Measurements from ENCODE around the gene C22orf39. TPM values are rescaled to one million over a fixed set of nuclear protein-coding genes. Genes with fewer than 3 reads are reported as not detected.

The C22orf39 gene
- total RNA-seq, 6 experiments from 2014 or later: 11.2 to 12.7 (median 12.2) TPM

- DNase-seq: no peak
- Mint-ChIP-seq H3K27me3 (ENCODE audit: insufficient read depth) (no peaks in the 10 kb centered on the region; the same call in 1 of the 2 replicates), H3K4me3 (no peak overlapping the region), H3K9me3 (no peaks in the 10 kb centered on the region), H3K4me1 (ENCODE audit: low read depth) (peaks cover 16% of the 10 kb centered on the region), H3K27ac (no peak overlapping the region), H3K36me3 (ENCODE audit: low read depth) (peaks cover 48% of the 10 kb centered on the region)
- no peak for TF ChIP-seq CTCF (IDR thresholded peaks at IDR 0.05)
These were observed 9.0 kb upstream of the C22orf39 start for GRCh38 chr22:19456541-19456940.

DNA sequence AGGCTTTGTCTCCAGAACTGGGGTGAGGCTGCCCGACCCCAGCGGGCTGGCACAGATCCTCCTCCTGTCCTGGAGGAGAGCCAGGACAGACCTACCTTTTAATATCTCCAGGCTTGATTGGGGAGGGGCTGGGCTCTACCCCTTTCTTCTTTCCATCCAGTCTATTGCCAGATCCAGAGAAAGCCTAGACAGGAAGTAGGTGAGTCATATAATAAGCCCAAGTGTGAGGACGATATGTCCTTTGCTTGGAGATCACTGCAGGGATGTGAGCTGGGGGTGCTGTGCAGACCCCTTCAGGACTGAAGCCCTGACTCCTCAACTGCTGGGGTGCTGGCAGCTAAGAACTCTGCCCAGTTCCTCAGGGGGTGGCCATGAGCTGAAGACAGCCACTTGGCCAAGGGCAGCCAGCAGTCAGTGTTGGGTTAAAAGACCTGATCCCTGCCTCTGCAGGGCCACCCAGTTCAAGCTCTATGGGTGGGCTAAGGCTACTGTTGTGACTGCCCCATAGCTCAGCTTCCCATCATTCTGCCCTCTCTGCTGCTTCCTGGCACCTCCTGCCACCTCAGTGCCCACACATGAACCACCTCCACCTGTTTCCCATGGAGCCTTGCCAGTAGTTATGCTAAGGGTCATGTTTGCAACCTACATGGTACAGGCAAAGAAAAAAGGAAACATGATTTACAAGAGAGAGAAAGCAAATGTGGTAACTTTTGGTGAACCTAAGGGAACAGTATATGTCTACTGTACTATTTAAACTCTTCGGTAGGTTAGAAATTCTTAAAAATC lies 8.3 kb upstream of the C22orf39 start:
- H3K36me3 Mint-ChIP-seq (ENCODE audit: low read depth): peaks cover 42% of the 10 kb centered on the region
- no peaks in the 10 kb centered on the region for H3K9me3 Mint-ChIP-seq
- TF ChIP-seq CTCF (IDR thresholded peaks at IDR 0.05): no peak
- H3K27ac Mint-ChIP-seq: peak overlapping the region; percentile 14; the same call in 1 of the 2 replicates
- peaks cover 16% of the 10 kb centered on the region for H3K4me1 Mint-ChIP-seq (ENCODE audit: low read depth)
- no peak for DNase-seq
- H3K4me3 Mint-ChIP-seq: no peak overlapping the region
- no peaks in the 10 kb centered on the region; the same call in 1 of the 2 replicates for H3K27me3 Mint-ChIP-seq (ENCODE audit: insufficient read depth)

DNA sequence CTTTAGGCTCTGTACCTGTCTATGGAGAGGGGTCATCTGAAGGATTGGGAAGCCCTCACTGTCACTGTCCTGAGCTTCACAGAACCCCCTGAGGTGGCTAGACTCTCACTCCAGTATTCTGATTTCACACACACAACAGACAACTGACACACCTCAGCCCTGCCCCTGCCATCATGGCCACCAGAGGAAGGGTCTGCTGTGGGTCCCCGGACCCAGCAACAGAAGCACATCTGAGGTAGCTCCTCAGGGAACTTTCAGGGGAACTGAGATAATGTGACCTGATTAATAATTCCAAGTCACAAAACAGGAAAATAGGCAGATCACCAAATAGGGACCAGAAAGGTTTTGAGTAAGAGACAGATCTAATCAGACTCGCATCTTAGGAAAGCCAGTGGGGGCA lies 7.5 kb upstream of the C22orf39 start:
- Mint-ChIP-seq H3K27me3 (ENCODE audit: insufficient read depth) (no peaks in the 10 kb centered on the region; the same call in 1 of the 2 replicates), H3K4me3 (no peak overlapping the region), H3K9me3 (no peaks in the 10 kb centered on the region), H3K36me3 (ENCODE audit: low read depth) (peaks cover 39% of the 10 kb centered on the region), H3K27ac (peak overlapping the region; percentile 14; the same call in 1 of the 2 replicates), H3K4me1 (ENCODE audit: low read depth) (peaks cover 16% of the 10 kb centered on the region)
- no peak for TF ChIP-seq CTCF (IDR thresholded peaks at IDR 0.05)
- DNase-seq: no peak

- no peak for DNase-seq
- no peak overlapping the region; the same call in 1 of the 2 replicates for H3K27ac Mint-ChIP-seq
- peaks cover 16% of the 10 kb centered on the region for H3K4me1 Mint-ChIP-seq (ENCODE audit: low read depth)
- H3K9me3 Mint-ChIP-seq: no peaks in the 10 kb centered on the region
- H3K4me3 Mint-ChIP-seq: no peak overlapping the region
- H3K27me3 Mint-ChIP-seq (ENCODE audit: insufficient read depth): no peaks in the 10 kb centered on the region; the same call in 1 of the 2 replicates
- H3K36me3 Mint-ChIP-seq (ENCODE audit: low read depth): peaks cover 38% of the 10 kb centered on the region
- no peak for TF ChIP-seq CTCF (IDR thresholded peaks at IDR 0.05)
These were observed 6.6 kb upstream of the C22orf39 start for GRCh38 chr22:19454156-19454555.

GRCh38 chr22:19453718-19454117 lies 6.2 kb upstream of the C22orf39 start:
- no peak overlapping the region for H3K4me3 Mint-ChIP-seq
- DNase-seq: no peak
- H3K4me1 Mint-ChIP-seq (ENCODE audit: low read depth): peaks cover 17% of the 10 kb centered on the region
- H3K36me3 Mint-ChIP-seq (ENCODE audit: low read depth): peaks cover 38% of the 10 kb centered on the region
- H3K9me3 Mint-ChIP-seq: no peaks in the 10 kb centered on the region
- no peak overlapping the region; the same call in 1 of the 2 replicates for H3K27ac Mint-ChIP-seq
- no peak for TF ChIP-seq CTCF (IDR thresholded peaks at IDR 0.05)
- H3K27me3 Mint-ChIP-seq (ENCODE audit: insufficient read depth): no peaks in the 10 kb centered on the region; the same call in 1 of the 2 replicates

Measured in HFFc6 (cell line).